ENCODE data around the gene BTG2. TPM values are rescaled to one million over a fixed set of nuclear protein-coding genes. Genes with fewer than 3 reads are reported as not detected.
A peak's percentile ranks its signal among the peaks of the same experiment; 100 is the strongest.
"Not testable (repeated sequence)": the region's sequence is repeated elsewhere in the genome, so short reads cannot be mapped to it uniquely, and the experiment has no call there.

BTG2 gene
- total RNA-seq = 9.1 and 22.7 TPM in 2 replicates

- peak within 1 kb of the TSS; percentile 94 for H3K4me3 ChIP-seq (ENCODE audit: low read depth, low read length)
- DNase-seq (ENCODE audit: low read depth) = no peak
- TF ChIP-seq CTCF (conservative IDR thresholded peaks at IDR 0.05; ENCODE audit: low read depth, low read length) = no peak
These were observed at the start of gene BTG2 for GRCh38 chr1:203304919-203305808. Gene BTG2 (plus strand): TSS chr1:203305519. CDS start chr1:203305607, 88 bp downstream.

- H3K4me3 ChIP-seq (ENCODE audit: low read depth, low read length); DNase-seq (ENCODE audit: low read depth): not testable (repeated sequence)
These were observed 48.7 kb upstream of the BTG2 start for GRCh38 chr1:203256636-203257035.

DNA sequence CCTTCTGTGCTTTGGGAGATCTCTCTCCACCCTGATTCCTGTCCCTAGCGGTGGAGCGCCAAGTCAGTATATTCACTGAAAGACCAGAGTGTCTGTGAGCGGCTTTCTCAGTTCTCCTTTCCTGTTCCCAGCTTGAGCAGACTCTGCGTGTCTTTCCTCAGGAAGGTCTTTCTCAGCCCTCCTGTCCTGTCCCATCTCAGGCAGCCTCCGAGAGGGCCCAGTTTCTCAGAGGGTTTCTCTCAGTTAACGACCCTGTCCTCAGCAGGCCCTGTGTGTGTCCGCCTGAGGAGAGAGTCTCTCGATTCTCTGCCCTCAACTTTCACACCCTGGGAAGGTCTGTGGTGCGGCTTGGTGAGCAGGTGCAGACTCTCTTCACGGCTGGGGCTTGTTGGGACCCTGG, 41.8 kb upstream of the BTG2 start:
- DNase-seq (ENCODE audit: low read depth) = no peak

DNA sequence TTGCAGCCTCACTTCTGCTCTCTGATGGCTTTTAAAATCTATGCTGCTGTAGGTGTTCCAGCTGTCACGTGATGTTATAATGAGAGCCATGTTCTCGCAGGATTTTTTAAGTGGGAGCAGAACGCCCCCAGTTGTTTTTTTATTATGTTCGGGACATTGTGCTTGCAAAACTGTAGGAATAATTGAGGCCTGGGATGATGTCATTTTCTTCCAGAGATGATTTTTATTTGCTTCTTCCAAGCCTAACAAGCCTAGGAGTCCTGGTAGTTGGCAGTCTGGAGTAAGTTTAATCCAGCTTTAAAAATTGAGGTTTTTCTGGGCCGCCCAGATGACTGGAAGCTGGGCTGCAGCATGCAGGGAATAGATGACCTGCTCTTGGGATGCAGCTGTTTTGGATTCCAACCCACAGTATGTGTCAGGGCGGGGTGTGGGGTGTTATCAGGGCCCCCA, 41.2 kb upstream of the BTG2 start:
- H3K4me3 ChIP-seq (ENCODE audit: low read depth, low read length) = no peak overlapping the region
- TF ChIP-seq CTCF (conservative IDR thresholded peaks at IDR 0.05; ENCODE audit: low read depth, low read length) = no peak
- no peak for DNase-seq (ENCODE audit: low read depth)

More for the DNA sequence above, 41.8 kb upstream of the BTG2 start:
- H3K4me3 ChIP-seq (ENCODE audit: low read depth, low read length) = no peak overlapping the region
- TF ChIP-seq CTCF (conservative IDR thresholded peaks at IDR 0.05; ENCODE audit: low read depth, low read length) = no peak

- no peak for TF ChIP-seq CTCF (conservative IDR thresholded peaks at IDR 0.05; ENCODE audit: low read depth, low read length)
- DNase-seq (ENCODE audit: low read depth) = no peak
- H3K4me3 ChIP-seq (ENCODE audit: low read depth, low read length) = no peak overlapping the region
These were observed 39.8 kb upstream of the BTG2 start for GRCh38 chr1:203265541-203265940.

DNA sequence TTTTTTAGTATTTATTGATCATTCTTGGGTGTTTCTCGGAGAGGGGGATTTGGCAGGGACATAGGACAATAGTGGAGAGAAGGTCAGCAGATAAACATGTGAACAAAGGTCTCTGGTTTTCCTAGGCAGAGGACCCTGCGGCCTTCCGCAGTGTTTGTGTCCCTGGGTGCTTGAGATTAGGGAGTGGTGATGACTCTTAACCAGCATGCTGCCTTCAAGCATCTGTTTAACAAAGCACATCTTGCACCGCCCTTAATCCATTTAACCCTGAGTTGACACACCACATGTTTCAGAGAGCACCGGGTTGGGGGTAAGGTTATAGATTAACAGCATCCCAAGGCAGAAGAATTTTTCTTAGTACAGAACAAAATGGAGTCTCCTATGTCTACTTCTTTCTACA, 39.2 kb upstream of the BTG2 start:
- DNase-seq (ENCODE audit: low read depth); H3K4me3 ChIP-seq (ENCODE audit: low read depth, low read length): not testable (repeated sequence)

- no peak for DNase-seq (ENCODE audit: low read depth)
- peak overlapping the region; percentile 61 for H3K4me3 ChIP-seq (ENCODE audit: low read depth, low read length)
- TF ChIP-seq CTCF (conservative IDR thresholded peaks at IDR 0.05; ENCODE audit: low read depth, low read length) = peak; percentile 98
These were observed 37.9 kb upstream of the BTG2 start for GRCh38 chr1:203267347-203267846.

GRCh38 chr1:203267912-203268311, 37.4 kb upstream of the BTG2 start:
- no peak for TF ChIP-seq CTCF (conservative IDR thresholded peaks at IDR 0.05; ENCODE audit: low read depth, low read length)
- no peak for DNase-seq (ENCODE audit: low read depth)
- peak overlapping the region; percentile 61 for H3K4me3 ChIP-seq (ENCODE audit: low read depth, low read length)

Measured in epithelial cell of proximal tubule (primary cell).